PC-3 (cell line): ENCODE data around the gene TSKS.

Source experiments
- EZH2 ChIP-seq: fragments of 300-600 bp; sonication (generic); IDR thresholded peaks from one replicate; pipeline ENCODE4 v1.6.1; 2017; ENCODE audit warnings: antibody characterized with exemption, mild to moderate bottlenecking, low read length; ENCODE audit not compliant: unreplicated experiment
- TF ChIP-seq, protein P1 (sequence below): fragments of 300-600 bp; sonication (generic); conservative IDR thresholded peaks from 2 replicates; pipeline ENCODE4 v1.5.1; 2017; ENCODE audit warnings: antibody characterized with exemption, low read depth, mild to moderate bottlenecking, low read length

GRCh38 chr19:49716154-49716553 is 47.0 kb downstream of the TSKS start:
- TF ChIP-seq, protein P1, sequence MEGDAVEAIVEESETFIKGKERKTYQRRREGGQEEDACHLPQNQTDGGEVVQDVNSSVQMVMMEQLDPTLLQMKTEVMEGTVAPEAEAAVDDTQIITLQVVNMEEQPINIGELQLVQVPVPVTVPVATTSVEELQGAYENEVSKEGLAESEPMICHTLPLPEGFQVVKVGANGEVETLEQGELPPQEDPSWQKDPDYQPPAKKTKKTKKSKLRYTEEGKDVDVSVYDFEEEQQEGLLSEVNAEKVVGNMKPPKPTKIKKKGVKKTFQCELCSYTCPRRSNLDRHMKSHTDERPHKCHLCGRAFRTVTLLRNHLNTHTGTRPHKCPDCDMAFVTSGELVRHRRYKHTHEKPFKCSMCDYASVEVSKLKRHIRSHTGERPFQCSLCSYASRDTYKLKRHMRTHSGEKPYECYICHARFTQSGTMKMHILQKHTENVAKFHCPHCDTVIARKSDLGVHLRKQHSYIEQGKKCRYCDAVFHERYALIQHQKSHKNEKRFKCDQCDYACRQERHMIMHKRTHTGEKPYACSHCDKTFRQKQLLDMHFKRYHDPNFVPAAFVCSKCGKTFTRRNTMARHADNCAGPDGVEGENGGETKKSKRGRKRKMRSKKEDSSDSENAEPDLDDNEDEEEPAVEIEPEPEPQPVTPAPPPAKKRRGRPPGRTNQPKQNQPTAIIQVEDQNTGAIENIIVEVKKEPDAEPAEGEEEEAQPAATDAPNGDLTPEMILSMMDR: no peak
- no peak for TF ChIP-seq EZH2
